ENCODE data around the gene ITGA6.

DNA sequence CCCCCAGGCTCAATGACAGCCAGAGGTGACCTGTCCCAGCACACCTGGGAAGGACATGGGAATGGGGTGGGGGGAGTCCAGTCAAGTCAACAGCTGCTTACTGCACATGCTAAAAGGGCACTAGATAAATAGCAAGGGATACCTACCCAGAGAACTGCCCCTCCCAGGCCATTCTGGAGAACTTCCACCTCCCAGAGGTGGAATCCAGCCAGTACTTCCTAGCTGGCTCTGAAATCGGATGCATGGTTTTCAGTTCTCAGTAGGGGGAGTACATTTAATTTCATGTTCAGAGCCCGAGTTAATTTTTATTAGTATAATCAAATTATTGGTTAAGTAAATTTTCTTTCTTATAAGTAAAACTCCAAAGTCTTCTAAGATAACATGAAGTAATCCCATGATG is 28.9 kb upstream of the ITGA6 start:
- TF ChIP-seq, protein P1, sequence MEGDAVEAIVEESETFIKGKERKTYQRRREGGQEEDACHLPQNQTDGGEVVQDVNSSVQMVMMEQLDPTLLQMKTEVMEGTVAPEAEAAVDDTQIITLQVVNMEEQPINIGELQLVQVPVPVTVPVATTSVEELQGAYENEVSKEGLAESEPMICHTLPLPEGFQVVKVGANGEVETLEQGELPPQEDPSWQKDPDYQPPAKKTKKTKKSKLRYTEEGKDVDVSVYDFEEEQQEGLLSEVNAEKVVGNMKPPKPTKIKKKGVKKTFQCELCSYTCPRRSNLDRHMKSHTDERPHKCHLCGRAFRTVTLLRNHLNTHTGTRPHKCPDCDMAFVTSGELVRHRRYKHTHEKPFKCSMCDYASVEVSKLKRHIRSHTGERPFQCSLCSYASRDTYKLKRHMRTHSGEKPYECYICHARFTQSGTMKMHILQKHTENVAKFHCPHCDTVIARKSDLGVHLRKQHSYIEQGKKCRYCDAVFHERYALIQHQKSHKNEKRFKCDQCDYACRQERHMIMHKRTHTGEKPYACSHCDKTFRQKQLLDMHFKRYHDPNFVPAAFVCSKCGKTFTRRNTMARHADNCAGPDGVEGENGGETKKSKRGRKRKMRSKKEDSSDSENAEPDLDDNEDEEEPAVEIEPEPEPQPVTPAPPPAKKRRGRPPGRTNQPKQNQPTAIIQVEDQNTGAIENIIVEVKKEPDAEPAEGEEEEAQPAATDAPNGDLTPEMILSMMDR (IDR thresholded peaks at IDR 0.05 in 4 of 5, conservative IDR thresholded peaks at IDR 0.05 in 1 of 5) = no peak
- TF ChIP-seq POLR2A (IDR thresholded peaks at IDR 0.05) = no peak

All from gastrocnemius medialis (tissue), 4 donors.